GM04504 (cell line): ENCODE results near the gene RXFP4.

ENCODE experiments used
- DNase-seq: peaks from one replicate; pipeline ENCODE4 v3.0.0-alpha.2; 2012; ENCODE audit warnings: low read depth

Gene RXFP4

GRCh38 chr1:155960081-155960745 is 18.8 kb downstream of the RXFP4 start:
- no peak for DNase-seq

DNA sequence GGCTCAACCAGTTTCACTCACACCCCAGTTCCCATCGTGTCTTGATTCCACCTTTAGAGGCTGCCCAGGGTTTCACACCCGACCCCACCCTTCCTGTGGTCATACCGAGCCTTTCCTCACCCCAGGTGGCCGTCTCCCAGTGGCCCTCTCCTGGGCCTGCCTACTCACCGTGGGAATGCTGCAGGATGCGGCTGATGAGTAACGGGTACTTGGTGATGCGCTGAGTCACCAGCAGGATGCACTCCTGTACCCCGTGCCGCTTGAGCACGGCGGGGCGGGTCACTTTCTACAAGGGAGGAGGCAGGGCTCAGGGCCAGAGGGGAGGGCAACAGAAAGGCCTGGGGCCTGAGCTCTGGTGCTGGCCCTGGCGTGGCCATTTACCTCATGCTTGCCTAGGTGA is 20.5 kb downstream of the RXFP4 start:
- DNase-seq, result peak; percentile 93

DNA sequence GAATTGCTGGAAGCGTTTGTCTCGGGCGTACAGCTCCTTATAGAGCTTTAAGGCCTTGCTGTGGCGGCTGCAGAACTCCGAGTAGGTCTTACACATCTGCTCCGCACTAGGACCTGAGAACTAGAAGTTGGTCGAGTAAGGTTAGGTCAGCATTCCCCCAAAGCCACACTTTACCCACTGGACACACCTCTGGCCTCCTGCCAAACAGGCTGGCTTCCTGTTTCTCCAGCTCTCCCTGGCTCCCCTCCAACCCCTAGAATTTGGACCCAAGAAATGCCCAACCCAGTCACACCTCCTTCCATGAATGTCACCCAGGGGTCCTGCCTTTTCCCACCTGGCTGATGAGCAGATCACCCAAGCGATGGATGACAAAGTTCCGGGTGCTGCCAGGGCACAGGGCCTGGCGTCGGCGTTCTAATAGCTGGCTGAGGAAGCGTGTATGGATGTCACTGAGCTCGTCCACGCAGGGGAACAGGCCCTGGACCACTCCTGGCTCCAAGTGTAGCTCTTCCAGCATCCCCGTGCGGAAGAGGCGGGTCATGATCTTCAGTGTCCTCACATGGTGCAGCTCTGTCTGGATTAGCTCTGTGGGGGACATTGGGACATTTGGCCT is 21.3 kb downstream of the RXFP4 start:
- no peak for DNase-seq

- no peak for DNase-seq
These were observed 22.8 kb downstream of the RXFP4 start for GRCh38 chr1:155964193-155964592.

- no peak for DNase-seq
These were observed 24.7 kb downstream of the RXFP4 start for GRCh38 chr1:155966135-155966534.

DNA sequence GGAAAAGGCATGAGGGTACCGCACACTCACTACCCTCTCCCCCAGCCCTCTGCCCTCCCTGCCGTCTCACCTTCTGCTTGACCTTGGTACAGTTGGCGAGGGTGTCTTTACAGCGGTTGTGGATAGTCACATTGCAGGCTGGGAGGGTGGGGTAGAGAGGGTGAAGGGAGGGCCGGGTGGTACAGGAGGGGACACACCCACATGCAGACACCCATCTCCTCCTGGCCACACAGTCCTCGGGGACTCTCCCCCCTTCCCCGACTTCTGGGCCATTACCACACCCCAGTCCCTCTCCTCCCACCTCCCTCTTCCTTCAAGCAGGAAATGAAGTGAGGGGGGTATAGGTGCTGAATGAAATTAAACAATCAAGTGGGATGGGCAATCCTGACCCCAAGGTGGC is 25.3 kb downstream of the RXFP4 start:
- no peak for DNase-seq

- no peak for DNase-seq
These were observed 26.1 kb downstream of the RXFP4 start for GRCh38 chr1:155967341-155968050.

DNA sequence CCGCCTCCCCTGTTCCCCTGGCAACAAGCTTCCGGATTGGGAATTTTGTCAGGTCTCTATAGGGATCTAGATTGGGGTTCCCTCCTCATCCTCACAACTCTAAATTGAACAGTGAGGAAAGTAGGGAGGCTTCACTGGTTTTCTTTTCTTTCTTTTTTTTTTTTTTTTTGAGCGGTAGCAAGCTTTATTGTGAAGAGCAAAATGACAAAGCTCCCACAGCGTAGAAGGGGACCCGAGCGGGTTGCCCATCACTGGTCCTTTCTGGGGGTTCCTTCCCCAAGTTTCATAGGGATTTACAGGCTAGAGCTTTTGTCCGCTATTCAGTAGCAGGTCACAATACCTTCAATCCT is 26.6 kb downstream of the RXFP4 start:
- DNase-seq, result no peak

DNA sequence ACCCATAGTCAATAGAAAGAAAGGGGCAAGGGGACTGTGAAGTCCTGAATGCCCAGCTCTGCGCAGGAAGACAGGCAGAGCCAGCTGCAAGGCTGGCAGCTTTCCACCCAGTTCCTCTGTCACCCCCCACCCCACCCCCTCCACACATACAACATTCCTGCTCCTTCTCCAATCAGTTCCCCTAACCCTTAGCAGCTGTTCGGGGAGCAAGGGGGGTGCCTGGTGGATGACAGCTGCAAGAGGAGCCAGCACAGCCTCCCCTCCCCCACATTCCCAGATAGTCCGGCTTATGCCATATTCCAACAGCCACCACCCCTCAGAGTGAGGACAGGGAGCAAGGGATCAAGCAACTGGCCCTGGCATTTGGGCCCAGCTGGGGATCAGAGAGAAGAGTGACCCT is 27.2 kb downstream of the RXFP4 start:
- DNase-seq, result no peak

DNA sequence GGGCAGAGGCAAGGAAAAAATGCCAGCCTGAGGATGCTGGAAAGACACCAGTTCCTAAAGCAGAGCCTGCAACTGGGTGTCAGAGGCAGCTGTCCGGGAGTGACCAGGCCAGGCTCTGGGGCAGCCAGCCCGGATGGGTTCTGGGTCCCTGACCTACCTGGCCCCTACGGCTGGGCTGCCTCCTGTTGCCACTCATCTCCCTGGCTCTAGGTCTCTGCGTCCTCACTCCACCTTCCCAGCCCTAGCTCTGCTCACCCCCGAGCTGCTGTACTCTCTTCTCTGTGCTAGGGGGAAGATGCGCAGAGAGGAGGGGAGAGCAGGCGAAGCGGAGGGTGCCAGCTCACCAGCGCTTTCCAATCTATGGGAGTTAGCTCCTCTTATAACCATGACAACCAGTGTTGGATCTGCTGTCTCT is 27.9 kb downstream of the RXFP4 start:
- no peak for DNase-seq

DNA sequence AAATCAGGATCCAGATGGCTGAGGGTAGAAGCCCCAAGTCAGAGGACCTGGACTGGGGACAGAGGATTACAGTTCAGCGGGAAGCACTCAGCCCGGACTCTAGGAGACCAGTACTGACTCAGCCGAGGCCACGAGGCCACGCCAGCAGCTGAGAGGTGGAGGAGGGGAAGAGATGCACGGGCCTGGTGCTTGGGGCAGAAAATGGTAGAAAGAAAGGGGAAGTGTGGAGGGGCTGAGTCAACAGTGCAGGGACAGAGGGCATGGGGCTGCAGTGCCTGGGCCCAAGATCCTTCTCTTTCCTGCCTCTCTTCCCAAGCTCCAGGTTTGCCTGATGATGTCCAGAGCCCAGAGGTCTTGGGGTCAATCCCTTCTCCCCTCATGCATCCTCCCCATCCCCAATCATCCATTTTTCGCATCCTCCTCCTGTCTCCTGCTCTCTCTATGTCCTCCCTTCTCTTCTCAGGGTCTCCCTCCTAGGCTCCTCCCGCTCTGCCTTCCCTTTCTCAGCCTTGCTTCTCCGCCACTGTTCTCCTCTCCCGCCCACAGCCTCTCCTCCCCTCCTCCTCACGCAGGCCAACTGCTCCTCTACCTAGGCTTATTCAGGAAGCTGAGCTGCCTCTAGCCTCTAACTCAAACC is 29.2 kb downstream of the RXFP4 start:
- DNase-seq, result no peak

GRCh38 chr1:155971910-155972809 is 30.7 kb downstream of the RXFP4 start:
- no peak for DNase-seq

DNA sequence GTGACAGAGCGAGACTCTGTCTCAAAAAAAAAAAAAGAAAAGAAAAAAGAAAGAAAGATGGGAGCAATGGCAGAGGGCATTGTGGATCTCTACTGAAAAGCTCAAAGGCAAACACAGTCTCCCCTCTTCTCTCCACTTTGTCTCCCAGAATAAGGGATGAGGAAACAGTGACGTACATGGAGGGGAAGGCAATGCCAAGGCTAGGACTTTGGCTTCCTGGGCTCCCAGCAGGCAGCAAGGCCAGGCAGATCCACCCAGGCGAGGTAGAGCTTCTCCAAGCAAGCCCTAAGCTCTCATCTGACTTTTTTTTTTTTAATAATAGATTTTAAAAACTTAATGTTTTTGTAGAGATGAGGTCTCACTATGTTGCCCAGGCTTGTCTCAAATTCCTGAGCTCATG is 32.3 kb downstream of the RXFP4 start:
- DNase-seq, result no peak

- no peak for DNase-seq
These were observed 33.0 kb downstream of the RXFP4 start for GRCh38 chr1:155974208-155975115.

DNA sequence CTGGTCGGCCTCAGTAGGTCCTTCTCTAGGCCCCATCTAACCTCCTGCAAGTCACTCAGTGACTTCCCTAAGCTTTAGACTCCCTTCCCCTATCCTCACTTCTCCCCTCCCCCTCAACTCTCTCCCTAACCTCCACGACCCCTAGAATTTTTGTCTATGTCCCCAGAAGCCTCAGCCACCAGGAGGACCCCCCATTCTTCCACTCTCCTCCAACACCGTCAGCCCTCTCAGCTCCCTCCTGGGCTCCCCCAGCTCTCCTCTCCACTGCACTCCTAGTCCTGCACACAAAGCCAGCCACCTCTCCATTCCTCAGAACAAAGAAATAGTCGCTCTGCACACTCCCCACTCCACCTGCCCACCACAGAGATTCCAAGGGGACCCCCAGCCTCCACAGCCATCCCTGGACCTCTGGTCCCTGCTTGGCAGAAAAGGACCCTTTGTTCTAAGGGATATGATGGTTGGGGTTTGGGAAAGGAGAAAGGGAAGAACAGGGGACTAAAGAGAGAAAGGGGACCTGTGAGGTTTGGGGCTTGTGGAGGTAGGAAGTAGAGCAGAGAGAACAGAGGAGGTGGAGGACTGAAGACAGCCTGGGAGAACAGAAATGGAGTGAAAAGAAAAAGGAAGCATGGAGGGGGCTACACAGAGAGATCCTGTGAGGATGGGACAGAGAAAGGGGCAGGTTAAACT is 34.1 kb downstream of the RXFP4 start:
- DNase-seq, result no peak

DNA sequence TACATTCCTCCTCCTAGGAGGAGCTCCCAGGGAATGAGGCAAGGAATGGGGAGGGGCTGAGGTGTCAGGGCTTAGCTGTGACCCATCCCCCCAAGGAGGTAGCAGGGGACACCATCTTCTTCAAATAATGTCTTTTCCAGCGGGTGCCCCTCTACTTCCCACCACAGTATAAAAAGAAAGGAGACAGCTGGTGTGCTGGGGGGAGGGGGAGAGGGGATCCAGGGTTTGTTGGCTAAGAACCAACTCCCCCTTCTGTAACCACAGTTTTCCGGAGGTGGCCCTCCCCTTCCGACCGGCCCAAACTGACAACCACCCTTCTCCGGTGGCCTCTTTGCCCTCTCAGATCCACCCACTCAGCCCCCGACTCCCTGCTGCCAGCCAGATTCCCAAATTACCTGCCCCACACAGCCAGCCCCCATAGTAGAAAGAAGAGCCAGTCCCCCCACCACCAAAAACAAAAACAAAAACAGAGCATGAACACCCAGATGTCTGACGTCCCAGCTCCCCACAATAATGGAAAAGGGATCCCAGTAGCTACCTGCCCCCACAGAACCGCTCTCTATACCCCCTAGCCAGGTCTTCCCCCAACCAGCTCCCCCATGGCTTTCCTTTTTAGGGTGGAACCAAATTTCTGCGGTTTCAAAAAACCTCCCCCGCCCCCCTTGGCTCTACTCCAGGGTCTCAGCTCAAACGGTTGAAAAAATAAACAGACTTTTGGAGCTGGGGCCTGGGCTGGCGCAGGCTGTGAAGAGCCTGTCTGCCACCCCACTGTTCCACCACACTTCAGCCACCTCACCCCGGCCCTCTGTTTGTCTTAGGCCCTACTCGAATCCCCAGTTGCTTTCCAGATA is 34.8 kb downstream of the RXFP4 start:
- no peak for DNase-seq

- DNase-seq, result no peak
These were observed 35.7 kb downstream of the RXFP4 start for GRCh38 chr1:155976913-155977689.

- no peak for DNase-seq
These were observed 36.4 kb downstream of the RXFP4 start for GRCh38 chr1:155977690-155978324.
